ENCODE measurements around the gene TNFRSF8. TPM values are rescaled to one million over a fixed set of nuclear protein-coding genes. Genes with fewer than 3 reads are reported as not detected.

The TNFRSF8 gene
- total RNA-seq, 1 experiment from 2014 or later: not detected

DNA sequence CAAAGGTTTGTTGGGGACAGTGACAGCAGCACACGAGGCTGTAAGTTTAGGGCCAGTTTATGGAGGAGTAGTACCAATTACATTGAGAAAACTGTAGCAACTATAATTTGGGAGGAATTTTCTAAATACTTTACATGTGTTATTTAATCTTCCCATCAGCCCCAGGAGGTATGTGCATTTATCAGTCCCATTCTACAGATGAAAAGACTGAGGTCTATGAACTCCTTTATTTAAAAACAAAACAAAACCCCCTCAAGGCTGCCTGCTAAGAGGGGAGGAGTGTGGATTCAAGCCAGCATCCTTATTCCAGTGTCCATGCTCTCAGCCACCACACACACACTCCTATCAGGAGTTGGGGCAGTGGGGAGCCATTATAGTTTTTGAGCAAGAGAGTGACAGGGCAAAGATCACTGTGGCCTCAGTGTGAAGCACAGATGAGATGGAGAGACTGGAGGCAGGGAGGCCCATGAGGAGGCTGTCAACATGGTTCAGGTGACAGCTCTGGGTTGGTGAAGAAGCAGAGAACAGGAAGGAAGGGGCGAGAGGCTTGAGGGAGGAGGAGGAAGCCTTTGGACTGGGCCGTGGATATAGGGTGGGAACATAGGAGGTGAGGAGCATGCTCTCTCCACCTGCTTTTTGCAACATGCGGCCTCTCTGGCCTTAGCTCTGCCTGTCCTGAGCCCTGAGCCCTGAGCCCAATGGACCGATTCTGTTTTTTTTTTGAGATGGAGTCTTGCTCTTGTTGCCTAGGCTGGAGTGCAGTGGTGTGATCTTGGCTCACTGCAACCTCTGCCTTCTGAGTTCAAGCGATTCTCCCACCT lies 113.4 kb downstream of the TNFRSF8 start:
- H2AFZ ChIP-seq (ENCODE audit: low read length): no peak overlapping the region
- H3K36me3 ChIP-seq (ENCODE audit: low read depth, low read length): no peaks in the 10 kb centered on the region
- no TSS peak for BruUV-seq (replicated peaks)
- intact Hi-C loops (cut with micrococcal nuclease): no loop called here
- H3K4me3 ChIP-seq (ENCODE audit: low read length): no peak overlapping the region
- H3K27me3 ChIP-seq (ENCODE audit: low read length): no peaks in the 10 kb centered on the region
- H3K4me2 ChIP-seq (ENCODE audit: low read length): no peak overlapping the region
- no peaks in the 10 kb centered on the region for H3K9me2 ChIP-seq (replicated peaks; ENCODE audit: low read length)
- no peak overlapping the region for H3K27ac ChIP-seq (ENCODE audit: low read length)
- DNase-seq (no peak), ATAC-seq (no peak)
- H3K79me2 ChIP-seq (ENCODE audit: low read length): no peaks in the 10 kb centered on the region
- no peak overlapping the region for H3K9ac ChIP-seq (ENCODE audit: low read length)
- POLR2A ChIA-PET (ENCODE audit: unreplicated experiment): no interaction called here
- H3K4me1 ChIP-seq (ENCODE audit: insufficient read depth, low read length): peaks cover 3% of the 10 kb centered on the region; the same call in 1 of the 2 replicates
- no peaks in the 10 kb centered on the region for H3F3A ChIP-seq (ENCODE audit: low read length, unreplicated experiment)
- CTCF ChIA-PET: no interaction called here
- no peak for TF ChIP-seq EZH2phosphoT487 (IDR thresholded peaks at IDR 0.05; ENCODE audit: borderline replicate concordance, low read length)
- no peak for TF ChIP-seq EZH2 (IDR thresholded peaks at IDR 0.05; ENCODE audit: low read length, unreplicated experiment)
- TF ChIP-seq, protein P1, sequence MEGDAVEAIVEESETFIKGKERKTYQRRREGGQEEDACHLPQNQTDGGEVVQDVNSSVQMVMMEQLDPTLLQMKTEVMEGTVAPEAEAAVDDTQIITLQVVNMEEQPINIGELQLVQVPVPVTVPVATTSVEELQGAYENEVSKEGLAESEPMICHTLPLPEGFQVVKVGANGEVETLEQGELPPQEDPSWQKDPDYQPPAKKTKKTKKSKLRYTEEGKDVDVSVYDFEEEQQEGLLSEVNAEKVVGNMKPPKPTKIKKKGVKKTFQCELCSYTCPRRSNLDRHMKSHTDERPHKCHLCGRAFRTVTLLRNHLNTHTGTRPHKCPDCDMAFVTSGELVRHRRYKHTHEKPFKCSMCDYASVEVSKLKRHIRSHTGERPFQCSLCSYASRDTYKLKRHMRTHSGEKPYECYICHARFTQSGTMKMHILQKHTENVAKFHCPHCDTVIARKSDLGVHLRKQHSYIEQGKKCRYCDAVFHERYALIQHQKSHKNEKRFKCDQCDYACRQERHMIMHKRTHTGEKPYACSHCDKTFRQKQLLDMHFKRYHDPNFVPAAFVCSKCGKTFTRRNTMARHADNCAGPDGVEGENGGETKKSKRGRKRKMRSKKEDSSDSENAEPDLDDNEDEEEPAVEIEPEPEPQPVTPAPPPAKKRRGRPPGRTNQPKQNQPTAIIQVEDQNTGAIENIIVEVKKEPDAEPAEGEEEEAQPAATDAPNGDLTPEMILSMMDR (conservative IDR thresholded peaks at IDR 0.05; ENCODE audit: low read depth, low read length): no peak
- H4K20me1 ChIP-seq (ENCODE audit: low read length): no peaks in the 10 kb centered on the region
- no peaks in the 10 kb centered on the region for H3K9me3 ChIP-seq (ENCODE audit: low read length)

DNA sequence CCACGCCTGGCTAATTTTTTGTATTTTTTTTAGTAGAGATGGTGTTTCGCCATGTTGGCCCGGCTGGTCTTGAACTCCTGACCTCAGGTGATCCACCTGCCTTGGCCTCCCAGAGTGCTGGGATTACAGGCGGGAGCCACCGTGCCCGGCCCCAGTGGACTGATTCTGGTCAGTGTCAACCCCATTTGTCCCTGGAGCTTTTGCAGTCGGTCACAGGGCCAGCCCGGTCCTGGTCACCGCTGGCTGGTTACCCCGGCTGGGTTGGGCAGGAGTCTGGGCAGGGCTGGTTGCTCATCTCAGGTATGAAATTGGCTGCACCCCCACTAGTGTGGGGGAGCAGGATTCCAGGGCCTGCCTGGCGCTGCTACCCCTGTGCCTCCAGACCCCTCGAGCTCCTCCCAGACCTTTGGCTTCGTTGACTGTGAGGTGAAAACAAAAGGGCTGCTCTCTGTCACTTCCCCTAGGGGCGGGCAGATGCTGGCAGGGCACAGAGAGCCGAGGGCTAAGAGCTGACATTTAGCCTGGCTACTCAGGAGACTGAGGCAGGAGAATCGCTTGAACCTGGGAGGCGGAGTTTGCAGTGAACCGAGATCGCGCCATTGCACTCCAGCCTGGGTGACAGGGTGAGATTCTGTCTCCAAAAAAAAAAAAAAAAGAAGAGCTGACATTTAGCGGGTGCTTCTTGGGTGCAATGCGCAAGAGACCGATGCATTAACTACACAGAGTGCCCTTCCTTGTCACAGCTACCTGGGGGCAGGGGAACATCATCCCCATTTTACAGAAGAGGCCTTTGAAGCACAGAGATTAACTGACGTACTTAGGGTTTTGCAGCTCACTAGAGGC lies 114.3 kb downstream of the TNFRSF8 start:
- Histone ChIP-seq H3K4me3 (ENCODE audit: low read length) (no peak overlapping the region), H3K36me3 (ENCODE audit: low read depth, low read length) (no peaks in the 10 kb centered on the region), H3K9me2 (replicated peaks; ENCODE audit: low read length) (no peaks in the 10 kb centered on the region), H3K27me3 (ENCODE audit: low read length) (no peaks in the 10 kb centered on the region), H4K20me1 (ENCODE audit: low read length) (no peaks in the 10 kb centered on the region), H3K4me1 (ENCODE audit: insufficient read depth, low read length) (peaks cover 3% of the 10 kb centered on the region; the same call in 1 of the 2 replicates), H3K4me2 (ENCODE audit: low read length) (no peak overlapping the region), H3K27ac (ENCODE audit: low read length) (no peak overlapping the region), H3F3A (ENCODE audit: low read length, unreplicated experiment) (no peaks in the 10 kb centered on the region), H2AFZ (ENCODE audit: low read length) (no peak overlapping the region), H3K79me2 (ENCODE audit: low read length) (no peaks in the 10 kb centered on the region), H3K9me3 (ENCODE audit: low read length) (no peaks in the 10 kb centered on the region), H3K9ac (ENCODE audit: low read length) (no peak overlapping the region)
- DNase-seq: no peak
- CTCF ChIA-PET: interaction anchor here (1.1 kb wide), 1 partner anchor 53 kb away, joined by 3 read pairs; no protein-coding TSS in a partner anchor
- intact Hi-C loops (cut with micrococcal nuclease): no loop called here
- TF ChIP-seq, protein P1 (conservative IDR thresholded peaks at IDR 0.05; ENCODE audit: low read depth, low read length): no peak
- TF ChIP-seq EZH2 (IDR thresholded peaks at IDR 0.05; ENCODE audit: low read length, unreplicated experiment) (no peak), EZH2phosphoT487 (IDR thresholded peaks at IDR 0.05; ENCODE audit: borderline replicate concordance, low read length) (no peak)
- POLR2A ChIA-PET (ENCODE audit: unreplicated experiment): interaction anchor here (0.6 kb wide), 1 partner anchor 270 kb away, joined by 3 read pairs; no protein-coding TSS in a partner anchor
- BruUV-seq (replicated peaks): no TSS peak
- no peak for ATAC-seq
